Activated CD4-positive, alpha-beta T cell treated with anti-CD3 and anti-CD28 coated beads, Interleukin-2, amount 50 U/mL, for 24 hours (primary cell): ENCODE results near the gene FLNC.

ENCODE experiments used
- DNase-seq, 2 donors: peaks; one replicate each; pipeline ENCODE4 v3.0.0-alpha.2; 2020; ENCODE audit warnings: low read depth in 1 of 2, low spot score in 1 of 2

FLNC gene

DNA sequence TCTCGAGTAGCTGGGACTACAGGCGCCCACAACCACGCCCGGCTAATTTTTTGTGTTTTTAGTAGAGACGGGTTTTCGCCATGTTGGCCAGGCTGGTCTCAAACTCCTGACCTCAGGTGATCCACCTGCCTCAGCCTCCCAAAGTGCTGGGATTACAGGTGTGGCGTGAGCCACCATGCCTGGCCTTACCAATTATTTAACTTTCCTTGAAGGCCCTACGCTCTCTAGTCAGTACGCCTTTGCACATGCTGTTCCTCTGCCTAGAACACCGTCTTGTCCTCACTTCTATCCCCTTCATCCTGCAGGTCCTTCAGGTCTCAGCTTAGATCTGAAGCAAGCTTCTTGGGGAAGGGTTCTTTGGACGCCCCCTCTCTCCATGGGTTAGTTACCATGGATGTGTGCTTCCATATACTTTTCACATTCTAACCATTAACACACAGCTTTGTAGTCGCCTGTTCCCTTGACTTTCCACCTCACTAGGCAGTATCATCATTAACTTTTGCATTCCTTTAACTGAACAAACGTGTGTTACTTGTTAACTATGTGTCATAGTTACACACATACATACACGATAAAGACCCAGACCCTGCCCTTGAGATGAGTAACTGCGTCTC lies 31.9 kb downstream of the FLNC start:
- no peak for DNase-seq

DNA sequence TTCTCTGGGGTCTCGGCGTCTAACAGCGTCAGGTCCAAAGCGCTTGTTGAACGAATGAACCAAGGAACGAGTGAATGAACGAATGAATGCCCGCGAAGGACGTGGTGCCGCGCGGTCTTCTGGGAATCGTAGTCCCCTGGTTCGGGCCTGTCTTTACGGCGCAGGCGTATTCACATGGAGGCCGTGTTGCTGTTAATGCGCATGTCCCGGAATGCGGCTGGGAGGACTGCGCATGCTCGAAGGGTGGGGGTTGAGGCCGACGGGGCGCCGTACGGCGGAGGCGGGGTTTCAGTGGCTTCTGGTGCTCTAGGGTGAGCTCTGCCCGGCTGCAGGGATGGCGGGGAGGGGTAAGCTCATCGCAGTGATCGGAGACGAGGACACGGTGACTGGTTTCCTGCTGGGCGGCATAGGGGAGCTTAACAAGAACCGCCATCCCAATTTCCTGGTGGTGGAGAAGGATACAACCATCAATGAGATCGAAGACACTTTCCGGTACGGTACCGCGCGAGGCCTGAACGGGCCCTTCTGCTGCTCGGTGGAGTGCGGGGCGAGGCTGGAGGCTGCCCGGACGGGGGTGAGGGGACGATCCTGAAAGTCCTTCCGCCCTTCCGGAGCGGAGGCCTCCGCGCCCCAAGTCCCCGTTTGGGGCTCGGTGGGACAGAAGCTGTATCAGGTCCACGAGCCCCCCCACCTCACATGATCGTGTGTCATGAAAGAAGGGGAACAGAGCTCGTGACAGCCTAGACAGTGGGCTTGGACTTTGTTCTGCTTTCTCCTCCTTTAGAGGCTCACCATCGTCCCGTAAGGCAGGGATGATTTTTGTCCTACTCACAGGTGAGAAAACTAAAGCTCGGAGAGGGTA lies 32.6 kb downstream of the FLNC start, which contains the start of gene ATP6V1F:
Gene ATP6V1F, plus strand, starts transcription at position 286 of the 862 bp plus-strand sequence. Its CDS starts 49 bp downstream, at position 335.
- peak; percentile 99 to 100 for DNase-seq

DNA sequence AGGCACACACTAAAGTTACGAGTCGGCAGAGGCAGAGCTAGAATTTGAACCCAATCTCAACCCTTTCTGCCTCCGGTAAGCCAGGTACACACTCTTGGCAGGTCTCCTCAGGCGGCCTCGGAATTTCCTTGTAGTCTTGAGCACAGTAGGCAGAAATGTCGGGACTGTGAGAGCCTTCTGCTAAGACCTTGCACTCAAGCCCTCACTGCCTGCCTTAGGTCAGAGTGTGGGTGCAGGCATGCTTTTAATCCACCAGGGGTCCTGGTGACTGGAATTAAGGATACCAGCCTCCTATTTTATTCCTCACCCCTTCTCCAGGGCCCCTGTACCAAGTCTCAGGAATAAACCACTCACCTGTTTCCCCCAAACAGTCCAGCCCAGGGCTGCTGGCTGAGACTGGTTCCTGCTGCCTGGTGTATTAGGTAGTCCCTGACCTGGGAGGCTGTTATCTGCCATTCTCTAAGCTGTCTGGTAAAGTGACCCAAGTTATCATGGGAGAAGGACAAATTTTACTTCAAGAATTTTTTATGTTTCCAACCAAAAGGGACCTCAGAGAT lies 33.3 kb downstream of the FLNC start:
- peak in 1 of 2 donors; percentile 39 for DNase-seq

DNA sequence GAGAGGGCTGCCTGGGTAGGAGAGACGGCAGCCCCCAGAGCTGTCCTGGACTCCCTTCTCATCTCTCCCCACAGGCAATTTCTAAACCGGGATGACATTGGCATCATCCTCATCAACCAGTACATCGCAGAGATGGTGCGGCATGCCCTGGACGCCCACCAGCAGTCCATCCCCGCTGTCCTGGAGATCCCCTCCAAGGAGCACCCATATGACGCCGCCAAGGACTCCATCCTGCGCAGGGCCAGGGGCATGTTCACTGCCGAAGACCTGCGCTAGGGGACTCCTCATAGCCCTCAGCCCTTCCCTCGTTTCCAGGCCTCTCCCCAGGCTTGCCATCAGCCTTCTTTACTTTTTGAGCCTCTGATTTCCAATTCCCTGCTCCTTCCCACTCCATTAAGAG lies 35.1 kb downstream of the FLNC start:
- no peak for DNase-seq

DNA sequence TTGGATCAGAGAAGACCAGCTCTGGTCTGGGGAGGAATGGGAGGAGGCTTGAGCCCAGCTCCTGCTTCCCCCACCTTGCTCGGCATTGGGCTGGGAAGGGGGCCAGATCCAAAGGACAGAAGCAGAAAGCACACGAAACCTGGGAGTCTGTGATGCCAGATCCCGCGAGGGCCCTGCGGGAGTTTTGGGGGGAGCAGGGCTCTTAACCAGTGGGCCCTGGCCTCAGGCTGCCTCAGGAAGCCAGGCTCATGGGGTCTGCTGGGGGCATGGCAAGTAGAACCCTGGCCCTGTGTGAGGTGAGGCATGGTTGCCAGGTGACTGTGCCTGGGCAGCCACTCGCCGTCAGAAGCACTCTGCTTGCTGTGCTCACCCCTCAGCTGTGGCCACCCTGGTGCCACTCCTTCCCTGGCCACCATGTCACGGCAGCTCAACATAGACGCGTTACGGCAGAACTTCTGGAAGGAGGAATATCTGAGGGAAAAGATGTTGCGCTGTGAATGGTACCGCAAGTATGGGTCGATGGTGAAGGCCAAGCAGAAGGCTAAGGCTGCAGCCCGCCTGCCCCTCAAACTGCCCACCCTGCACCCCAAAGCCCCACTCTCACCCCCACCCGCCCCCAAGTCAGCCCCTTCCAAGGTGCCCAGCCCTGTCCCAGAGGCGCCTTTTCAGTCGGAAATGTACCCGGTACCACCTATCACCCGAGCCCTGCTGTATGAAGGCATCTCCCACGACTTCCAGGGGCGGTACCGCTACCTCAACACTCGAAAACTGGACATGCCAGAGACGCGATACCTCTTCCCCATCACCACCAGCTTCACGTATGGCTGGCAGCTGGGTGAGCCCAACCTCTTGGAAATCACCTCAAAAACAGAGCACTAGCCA lies 36.0 kb downstream of the FLNC start:
- no peak for DNase-seq

DNA sequence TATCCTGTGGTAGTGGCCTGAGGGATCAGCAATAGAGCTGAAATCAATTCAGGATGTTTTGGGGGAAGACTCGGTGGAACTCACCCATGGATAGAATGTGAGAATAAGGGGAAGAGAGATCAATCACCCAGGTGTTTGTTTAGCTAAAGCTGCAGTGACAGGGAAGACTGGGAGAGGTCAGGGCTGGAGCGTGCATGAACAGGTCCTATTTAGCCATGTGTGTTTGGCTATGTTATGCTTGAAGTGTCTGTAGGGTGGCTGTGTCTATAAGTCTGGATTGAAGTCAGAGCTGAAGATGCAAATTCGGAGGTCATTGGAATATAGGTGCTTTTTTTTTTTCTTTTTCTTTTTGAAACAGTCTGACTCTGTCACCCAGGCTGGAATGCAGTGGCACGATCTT lies 37.0 kb downstream of the FLNC start:
- no peak for DNase-seq

DNA sequence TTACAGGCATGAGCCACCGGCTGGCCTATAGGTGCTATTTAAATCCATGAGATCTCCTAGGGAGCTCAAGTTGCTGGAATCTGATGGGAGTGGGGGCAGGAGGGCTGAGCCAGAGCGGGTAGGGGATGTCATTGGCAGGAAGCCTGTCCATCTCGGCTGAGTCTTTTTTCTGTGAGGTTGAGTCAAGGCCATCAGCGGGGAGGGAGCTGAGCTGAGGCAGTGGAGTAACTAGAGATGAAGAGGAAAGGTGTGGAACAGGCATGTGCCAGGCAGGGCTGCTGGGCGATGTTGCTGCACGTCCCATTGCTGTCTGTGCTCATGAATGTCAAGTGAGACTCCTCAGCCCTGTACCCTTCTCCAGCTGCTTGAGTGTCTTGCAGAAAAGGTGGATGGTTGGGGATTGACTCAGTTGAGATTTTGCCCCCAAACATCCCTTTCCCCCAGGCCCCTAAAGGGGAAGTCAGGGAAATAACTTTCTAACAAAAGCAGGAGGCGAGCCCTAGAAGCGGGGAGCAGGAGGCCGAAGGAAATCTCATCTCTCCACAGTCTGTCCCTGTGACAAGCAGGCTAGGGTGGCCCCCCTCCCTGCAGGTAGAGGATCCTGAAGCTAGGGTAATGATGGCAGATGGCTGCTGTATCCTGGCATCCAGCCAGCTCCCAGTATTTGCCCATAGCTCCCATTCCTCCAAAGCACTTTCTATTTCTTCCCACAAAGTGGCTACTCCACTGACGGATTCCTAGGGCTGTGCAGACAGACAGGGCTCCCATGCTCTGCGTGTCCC lies 37.8 kb downstream of the FLNC start:
- no peak for DNase-seq

DNA sequence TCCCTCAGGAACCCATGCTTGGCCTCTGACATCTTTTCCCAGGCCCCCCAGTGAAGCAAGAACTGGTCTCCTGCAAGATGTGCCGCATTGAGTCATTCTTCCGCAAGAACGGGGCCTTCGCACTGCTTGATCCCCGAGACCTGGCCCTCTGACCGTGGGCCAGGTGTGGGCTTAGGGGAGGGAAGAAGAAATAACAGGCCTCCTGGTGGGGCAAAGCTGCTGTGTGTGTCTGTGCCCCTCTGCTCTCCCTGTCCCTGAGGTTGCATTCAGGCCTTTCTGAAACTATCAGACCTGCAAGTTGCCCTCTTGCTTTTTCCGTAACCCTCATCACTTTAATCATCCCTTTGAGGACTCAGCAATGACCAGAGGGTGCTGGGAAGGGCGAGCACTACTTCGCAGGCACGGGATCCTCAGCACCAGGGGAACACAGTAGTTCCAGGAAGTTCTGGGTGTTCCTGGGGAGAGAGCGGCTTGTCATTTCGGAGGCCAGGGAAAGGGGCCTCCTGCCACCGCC lies 38.5 kb downstream of the FLNC start:
- no peak for DNase-seq

DNA sequence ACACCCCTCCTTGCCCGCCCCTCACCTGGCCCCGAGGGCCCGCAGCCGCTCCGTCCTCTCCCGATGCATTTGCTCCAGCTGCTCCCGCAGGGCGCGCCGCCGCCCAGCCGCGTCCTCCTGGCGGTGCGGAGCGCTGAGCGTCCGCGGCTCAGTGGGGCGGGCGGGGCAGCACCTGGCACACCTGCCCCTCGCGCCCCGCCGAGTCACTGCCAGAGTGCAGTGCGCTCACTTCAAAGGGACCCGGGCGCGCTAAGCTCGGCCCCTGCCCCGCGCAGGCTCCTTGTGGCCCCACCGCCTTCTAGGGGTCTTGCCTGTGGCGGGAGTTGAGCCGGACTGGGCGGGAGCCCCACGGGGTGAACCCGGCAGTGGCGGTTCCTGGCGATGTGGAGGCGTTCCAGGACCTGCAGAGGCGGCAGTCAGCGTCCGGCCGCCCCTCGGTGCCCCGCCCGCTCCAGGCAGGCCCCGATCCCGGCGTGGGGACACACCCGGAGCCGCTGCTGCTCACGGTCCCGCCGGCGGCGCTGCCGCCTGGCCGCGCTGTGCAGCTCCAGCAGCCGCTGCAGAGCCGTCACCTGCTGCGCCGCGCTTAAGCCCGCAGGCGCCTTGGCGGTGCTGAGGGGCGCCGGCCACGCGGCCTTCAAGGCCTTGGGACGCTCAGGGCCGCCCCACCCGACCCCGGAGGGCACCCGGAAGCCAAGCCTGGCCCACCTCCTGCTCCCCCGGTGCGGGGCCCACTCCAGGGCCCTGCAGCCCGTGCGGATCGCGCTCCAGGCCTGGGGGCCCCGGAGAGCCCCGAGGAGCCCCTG lies 39.1 kb downstream of the FLNC start:
- peak in 1 of 2 donors; percentile 28 for DNase-seq

DNA sequence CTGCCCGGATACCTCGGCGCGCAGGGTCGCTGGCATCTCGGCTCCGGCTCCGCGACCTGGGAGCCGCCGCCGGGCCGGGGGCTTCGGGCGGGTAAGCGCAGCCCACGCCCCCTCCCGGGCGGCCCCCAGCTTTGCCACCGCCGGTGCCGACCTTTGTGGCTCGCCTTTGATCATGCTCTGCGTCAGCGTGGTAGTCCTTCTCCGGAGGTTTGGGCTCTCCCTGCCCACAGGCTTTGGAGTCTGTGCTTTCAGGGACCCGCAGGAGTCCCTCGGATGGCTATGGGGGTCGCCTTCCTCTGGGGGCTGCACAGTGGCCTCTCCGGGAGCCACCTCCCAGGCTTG lies 39.7 kb downstream of the FLNC start:
- no peak for DNase-seq

DNA sequence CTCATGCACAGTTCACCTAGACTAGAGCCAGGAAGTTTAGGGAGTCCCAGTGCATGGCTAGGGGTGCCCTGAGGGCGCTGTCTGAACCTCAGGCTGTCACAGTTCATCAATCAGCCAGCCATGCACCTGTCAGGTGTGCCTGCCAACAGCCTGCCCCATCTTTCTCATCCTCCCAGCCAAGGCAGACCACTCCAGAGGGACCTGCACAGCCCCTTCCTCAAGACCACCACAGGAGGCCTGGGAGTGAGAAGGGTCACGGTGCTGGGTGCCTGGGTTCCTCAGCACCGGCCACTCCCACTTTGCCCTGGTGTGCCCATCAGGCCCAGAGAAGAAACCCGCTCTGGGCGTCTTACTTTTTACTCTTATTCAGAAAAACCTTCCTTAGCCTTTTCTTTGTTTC lies 40.8 kb downstream of the FLNC start:
- DNase-seq = no peak

DNA sequence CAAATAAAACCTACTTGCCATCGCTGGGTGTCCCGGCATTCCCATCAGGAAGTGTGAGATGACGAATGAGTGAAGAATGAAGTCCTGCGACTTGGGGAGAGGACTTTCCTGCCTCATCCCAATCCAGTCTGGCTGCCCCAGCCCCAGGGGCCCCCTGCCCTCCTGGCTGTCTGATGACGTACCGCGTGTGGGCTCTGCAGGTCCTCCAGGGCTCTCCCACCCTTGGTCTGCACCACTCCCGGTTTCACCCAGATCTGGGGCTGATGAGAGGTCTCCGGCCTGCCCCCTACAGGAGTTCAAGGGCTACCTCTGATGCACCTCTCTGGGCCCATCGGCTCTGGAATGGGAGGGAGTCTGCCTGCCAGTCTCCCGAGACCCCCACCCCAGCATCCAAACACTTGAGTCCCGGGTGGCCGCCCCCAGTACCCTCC lies 42.2 kb downstream of the FLNC start:
- no peak for DNase-seq

DNA sequence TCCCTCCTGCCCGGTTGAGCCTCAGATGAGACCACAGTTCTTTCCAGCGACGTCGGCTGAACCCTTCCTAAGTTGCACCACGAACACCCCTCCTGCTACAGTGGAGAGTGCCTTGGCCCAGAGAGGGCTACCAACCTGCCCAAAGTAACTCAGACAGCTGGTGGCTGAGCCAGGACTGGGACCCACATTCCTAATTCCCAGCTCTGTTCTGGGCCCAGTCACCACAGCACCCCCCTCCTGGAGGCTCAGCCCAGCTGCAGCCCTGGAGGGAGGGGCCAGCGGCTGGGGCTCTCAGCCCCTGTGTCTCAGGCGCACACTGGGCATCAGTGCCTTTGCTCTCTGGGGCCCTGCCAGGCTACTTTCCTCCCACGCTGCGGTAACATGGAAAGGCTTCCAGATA lies 43.0 kb downstream of the FLNC start:
- no peak for DNase-seq

DNA sequence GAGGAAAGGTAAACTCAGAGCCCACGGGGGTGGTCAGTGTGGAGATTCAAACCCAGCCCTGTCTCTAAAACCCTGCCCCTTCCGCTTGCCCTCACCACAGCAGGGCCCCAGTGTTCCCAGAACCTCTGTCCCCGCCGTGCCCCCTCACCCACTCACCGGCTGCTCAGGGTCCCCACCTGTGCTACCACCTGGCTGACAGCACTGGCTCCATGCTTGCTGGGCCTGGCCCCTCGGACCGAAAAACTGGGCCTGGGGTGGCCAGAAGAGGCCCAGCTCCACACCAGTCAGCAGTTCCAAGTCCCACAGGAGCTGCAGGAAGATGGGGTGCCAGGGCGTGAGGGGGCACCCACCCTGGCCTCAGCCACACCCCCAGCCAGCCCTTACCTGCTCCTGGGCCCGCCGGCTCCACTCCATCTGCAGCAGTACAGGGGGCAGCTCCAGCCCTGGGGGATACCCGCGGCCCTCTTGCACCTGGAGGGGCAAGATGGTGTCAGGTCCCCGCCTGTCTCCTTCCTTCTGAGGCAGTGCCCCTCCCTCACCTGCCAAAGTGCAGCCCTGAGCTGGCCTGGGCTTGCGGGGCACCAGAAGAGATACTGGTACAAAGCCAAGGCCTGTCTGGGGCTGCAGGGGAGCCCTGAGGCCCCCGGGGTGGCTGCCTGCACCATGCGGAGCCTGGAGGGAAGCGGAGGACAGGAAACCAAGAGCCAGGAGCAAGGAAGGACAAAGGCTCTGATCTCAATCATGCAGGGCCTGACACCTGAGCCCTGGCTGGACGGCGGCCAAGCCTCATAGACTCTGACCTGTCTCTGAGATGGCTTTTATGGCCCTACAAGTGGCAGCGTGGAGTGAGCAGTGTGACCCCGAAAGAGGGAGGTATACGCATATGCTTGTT lies 44.2 kb downstream of the FLNC start:
- DNase-seq = no peak

DNA sequence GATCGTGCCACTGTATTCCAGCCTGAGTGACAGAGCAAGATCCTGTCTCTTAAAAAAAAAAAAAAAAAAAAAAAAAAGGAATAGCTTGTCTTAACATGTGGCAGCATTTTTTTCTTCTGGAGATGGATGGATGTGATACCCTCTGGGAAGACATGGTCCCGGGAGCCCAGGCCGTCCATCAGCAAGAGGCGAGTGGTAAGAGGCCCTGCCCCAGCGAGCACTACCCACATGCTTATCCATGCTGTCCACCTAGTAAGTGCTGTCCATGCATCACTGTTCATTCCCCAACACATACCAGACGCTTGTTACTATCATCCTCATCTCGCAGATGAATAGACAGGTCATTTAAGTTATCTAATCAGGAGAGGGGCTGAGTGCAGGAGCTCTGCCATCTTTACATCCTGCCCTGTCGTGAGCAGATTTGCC lies 45.3 kb downstream of the FLNC start:
- DNase-seq = no peak

DNA sequence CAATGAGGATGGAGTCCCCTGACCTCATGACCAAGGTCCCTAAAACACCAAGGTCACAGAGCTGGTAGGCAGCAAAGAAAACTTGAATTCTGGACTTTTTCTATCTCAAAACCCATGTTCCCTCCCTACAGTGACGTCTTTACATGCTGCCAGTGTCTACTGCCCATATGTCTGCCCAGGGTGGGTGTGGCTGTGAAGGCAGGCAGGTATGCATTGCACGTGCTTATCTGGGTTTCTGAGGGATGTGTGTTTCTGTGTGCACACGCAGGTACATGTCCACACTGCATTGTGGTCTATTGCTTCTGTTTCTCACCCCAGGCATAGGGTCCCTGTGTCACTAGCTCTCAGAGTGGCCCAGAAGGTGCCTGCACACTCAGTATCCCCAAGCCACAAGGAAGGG lies 45.9 kb downstream of the FLNC start:
- DNase-seq = no peak

DNA sequence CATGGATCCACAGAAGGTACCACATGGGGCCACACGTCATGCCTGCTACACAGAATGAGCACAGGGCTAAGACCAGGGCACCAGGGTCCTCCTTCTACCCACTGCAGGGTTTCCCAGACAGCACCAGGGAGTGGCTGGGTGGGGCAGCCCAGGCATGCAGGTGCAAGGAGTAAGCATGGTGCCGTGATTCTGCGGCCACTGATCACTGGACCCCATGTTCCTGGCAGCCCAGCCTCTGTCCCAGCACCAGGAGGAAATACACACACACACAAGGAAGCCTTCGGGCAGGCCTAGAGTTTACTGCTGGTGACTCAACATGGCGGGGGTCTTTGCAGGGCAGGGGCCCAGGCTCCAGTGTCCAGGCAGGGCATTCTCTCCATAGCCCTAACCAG lies 46.4 kb downstream of the FLNC start:
- DNase-seq = no peak

DNA sequence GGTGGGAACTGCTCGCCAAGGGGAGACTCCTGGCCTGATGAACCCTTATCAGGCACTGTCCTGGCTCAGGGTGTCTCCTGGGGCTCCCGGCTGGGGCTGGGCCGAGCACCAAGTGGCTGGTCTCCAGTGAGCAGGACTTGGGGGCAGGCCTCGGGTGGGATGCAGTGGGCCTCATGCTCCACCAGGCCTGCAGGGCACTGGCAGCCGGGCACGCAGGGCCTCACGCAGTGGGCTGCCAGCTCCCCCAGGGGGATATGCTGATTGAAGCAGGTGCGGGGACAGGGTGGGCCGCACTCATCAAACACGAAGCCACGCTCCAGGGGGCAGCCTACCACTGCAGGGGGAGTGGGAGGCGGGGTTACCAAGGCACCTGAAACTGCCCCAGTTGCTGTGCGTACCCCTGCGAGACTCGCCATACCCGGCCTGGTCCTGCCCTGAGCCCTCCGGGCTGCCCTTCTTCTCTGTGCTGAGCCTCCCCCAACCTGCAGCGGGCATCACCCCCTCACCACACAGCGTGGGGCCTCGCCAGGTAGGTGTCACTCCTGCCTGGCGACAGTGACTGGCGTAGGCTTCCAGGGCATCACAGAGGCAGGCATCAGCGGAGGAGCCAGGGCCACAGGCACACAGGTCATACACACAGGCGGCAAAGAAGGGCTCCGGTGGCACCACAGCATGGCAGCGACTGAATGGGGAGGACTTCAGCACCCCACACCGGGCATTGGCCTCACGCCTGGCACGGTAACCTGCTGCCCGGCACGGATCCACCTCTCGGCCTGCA lies 47.0 kb downstream of the FLNC start:
- no peak for DNase-seq
